ENCODE results near the gene ROBO2.

ROBO2 gene

GRCh38 chr3:77699125-77699691 is 659.3 kb downstream of the ROBO2 start:
- DNase-seq (ENCODE audit: low read depth): no peak
- TF ChIP-seq CTCF (IDR thresholded peaks at IDR 0.05; ENCODE audit: low read length, missing control alignments): no peak
- no peak overlapping the region for H3K4me3 ChIP-seq (replicated peaks; ENCODE audit: low read depth, low read length)

All from fibroblast of pulmonary artery (primary cell).